Kidney (tissue), 14 donors: ENCODE data around the gene GDI1. TPM values are rescaled to one million over a fixed set of nuclear protein-coding genes. Genes with fewer than 3 reads are reported as not detected.

ENCODE experiments used
- DNase-seq, 5 donors: peaks; one replicate each; pipeline ENCODE4 v3.0.0-alpha.2; 2013 to 2020
- FAIRE-seq: peaks from 2 replicates; lab custom pipeline; 2012; peaks lifted over from hg19 to GRCh38; lab: Jason Lieb, UNC
- H3K27ac ChIP-seq, 2 donors: one replicate each; pipeline ENCODE4 v1.7.0; 2013; ENCODE audit warnings: low read depth in 2 of 2, low read length in 2 of 2, inconsistent platforms in 1 of 2
- H3K27me3 ChIP-seq: one replicate; pipeline ENCODE4 v1.7.1; 2013; ENCODE audit warnings: low read length, inconsistent platforms; ENCODE audit not compliant: control insufficient read depth, insufficient read depth
- H3K36me3 ChIP-seq, 3 donors: one replicate each; pipeline versions ENCODE4 v1.7.0 to v1.7.1; 2013; ENCODE audit warnings: low read length in 3 of 3, control low read depth in 1 of 3, inconsistent platforms in 1 of 3; ENCODE audit not compliant: insufficient read depth in 3 of 3, control insufficient read depth in 2 of 3
- H3K4me1 ChIP-seq, 3 donors: one replicate each; pipeline versions ENCODE4 v1.7.0 to v1.7.1; 2013; ENCODE audit warnings: low read length in 3 of 3, inconsistent platforms in 1 of 3, low read depth in 1 of 3; ENCODE audit not compliant: control insufficient read depth in 2 of 3, insufficient read depth in 2 of 3
- H3K4me3 ChIP-seq, 3 donors: one replicate each; pipeline versions ENCODE4 v1.7.0 to v1.8.1; 2013; ENCODE audit warnings: low read length in 3 of 3, control low read depth in 1 of 3, inconsistent platforms in 1 of 3
- H3K9ac ChIP-seq, 3 donors: one replicate each; pipeline versions ENCODE4 v1.7.0 to v1.7.1; 2013; ENCODE audit warnings: low read length in 3 of 3, control low read depth in 1 of 3, inconsistent platforms in 1 of 3
- H3K9me3 ChIP-seq, 3 donors: one replicate each; pipeline versions ENCODE4 v1.7.0 to v1.7.1; 2013; ENCODE audit warnings: low read length in 3 of 3, control low read depth in 1 of 3, inconsistent platforms in 1 of 3; ENCODE audit not compliant: control insufficient read depth in 2 of 3, insufficient read depth in 1 of 3
- intact Hi-C: fragments of 100-400 bp; cut with DNase I; formaldehyde crosslinking; loops from one replicate; pipeline ENCODE4 v1.11.1; 2022
- polyA plus RNA-seq: library from polyadenylated mRNA; stranded (reverse); fragments of 350-450 nt; fragmentation: Illumina TruSeq; extraction: RNeasy Lipid Tissue Mini Kit (QIAGEN cat#74804); gene quantifications from one replicate; pipeline ENCODE4 v1.2.3, GENCODE V29; 2014; ENCODE audit warnings: low read depth, low replicate concordance; ENCODE audit not compliant: insufficient read depth
- total RNA-seq: library from RNA; stranded (reverse); fragmentation: NEBNext Ultra II Directional; extraction: Animal tissue kit (Norgen Biotek cat#: 25700); gene quantifications from one replicate; pipeline ENCODE4 v1.2.1, GENCODE V29; 2021
- TF ChIP-seq, protein P1 (sequence below): IDR thresholded peaks from 3 replicates; pipeline ENCODE4 v1.5.1; 2012; ENCODE audit warnings: mild to moderate bottlenecking, moderate library complexity, borderline replicate concordance; ENCODE audit not compliant: insufficient read depth; ENCODE audit errors: extremely low read depth
- donor health status: control.
- donor health status: control.
- donor health status: control.
- donor health status: control.
- donor health status: control.
- donor health status: DM: yes; HTN: yes; CAD: no.
- donor health status: Normal renal cell carcinoma (clear cell type).

GDI1 gene
- total and polyA plus RNA-seq, 2 donors from 2014 or later, result 92.5 to 116 TPM

DNA sequence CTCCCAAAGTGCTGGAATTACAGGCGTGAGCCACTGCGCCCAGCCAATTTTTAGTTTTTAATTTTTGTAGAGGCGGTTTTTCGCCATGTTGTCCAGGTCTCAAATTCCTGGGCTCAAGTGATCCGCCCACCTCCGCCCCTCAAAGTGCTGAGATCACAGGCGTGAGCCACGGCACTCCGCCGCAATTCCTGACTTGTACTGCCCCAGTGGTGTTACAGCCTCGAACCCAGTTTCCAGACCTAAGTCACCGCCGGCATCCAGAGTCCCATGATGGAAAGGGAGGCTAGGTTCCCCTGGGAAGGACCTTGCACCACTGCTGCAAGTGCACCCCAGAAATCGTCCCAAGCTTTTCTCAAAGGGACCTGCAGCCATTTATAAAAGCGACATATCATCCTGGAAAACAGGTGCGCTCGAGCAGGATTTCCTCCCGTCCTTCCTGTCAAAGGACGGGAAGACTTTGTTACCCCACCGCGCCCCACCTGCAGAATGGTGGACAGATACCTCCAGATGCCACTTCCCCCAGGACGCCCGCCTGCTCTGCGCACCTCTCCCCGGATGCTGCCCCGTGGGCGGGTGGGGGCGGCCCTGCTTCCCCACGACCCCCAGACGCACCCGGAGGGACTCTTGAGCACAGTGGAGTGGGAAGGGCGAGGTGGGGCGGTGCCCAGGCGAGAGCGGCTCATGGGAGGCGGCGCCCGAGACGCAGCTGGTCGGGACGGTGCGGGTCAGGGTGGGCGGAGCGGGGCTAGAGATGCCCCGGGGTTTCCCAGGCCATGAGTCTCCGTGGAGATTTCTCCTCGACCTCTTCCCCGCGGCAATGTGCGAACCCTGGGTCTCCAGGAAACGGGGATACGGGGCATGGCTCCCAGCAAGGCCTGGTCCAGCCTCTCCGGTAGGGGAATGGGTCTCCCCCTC, 39.7 kb upstream of the GDI1 start:
- Histone ChIP-seq H3K27me3 (no peaks in the 10 kb centered on the region), H3K9ac (peak overlapping the region in 2 of 3 donors; percentile 43 to 69), H3K27ac (peak overlapping the region; percentile 96 to 98), H3K9me3 (no peaks in the 10 kb centered on the region), H3K4me3 (peak overlapping the region; percentile 24 to 90 (median 72)), H3K4me1 (peaks cover 0 to 21% (median 7%) of the 10 kb centered on the region in 3 donors), H3K36me3 (peaks cover 2 to 15% (median 8%) of the 10 kb centered on the region in 3 donors)
- TF ChIP-seq, protein P1, sequence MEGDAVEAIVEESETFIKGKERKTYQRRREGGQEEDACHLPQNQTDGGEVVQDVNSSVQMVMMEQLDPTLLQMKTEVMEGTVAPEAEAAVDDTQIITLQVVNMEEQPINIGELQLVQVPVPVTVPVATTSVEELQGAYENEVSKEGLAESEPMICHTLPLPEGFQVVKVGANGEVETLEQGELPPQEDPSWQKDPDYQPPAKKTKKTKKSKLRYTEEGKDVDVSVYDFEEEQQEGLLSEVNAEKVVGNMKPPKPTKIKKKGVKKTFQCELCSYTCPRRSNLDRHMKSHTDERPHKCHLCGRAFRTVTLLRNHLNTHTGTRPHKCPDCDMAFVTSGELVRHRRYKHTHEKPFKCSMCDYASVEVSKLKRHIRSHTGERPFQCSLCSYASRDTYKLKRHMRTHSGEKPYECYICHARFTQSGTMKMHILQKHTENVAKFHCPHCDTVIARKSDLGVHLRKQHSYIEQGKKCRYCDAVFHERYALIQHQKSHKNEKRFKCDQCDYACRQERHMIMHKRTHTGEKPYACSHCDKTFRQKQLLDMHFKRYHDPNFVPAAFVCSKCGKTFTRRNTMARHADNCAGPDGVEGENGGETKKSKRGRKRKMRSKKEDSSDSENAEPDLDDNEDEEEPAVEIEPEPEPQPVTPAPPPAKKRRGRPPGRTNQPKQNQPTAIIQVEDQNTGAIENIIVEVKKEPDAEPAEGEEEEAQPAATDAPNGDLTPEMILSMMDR, result no peak
- DNase-seq (peak; percentile 76 to 94 (median 86)), FAIRE-seq (no peak)
- intact Hi-C loops, result no loop called here

DNA sequence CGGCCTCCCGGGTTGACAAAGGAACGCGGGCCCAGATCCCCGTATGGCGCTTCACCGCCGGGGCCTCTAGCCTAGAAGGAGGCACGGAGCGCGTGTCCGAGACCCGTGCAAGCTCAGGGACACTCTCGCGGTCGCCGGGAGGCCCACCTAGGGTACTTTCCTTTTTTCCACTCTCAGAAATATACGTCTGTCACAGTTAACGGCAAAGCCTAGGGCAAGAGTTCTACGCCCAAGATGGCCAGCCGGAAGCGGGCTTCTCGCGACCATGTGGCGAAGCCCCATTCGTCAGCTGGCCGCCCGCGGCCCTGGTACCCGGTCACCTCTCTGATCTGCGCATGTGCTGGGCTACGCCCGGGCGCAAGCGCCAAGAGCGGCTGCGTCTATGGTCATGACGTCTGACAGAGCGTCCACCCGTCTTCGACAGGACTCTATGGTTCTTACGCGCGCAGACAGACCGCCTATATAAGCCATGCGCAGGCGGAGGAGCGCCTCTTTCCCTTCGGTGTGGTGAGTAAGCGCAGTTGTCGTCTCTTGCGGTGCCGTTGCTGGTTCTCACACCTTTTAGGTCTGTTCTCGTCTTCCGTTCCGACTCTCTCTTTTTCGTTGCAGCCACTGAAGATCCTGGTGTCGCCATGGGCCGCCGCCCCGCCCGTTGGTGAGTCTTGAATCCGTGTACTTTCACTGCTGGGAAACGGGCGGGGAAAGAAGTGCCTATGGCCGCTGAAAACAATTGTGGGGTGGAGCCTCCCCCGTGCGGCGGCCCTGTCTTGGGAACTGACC, 38.9 kb upstream of the GDI1 start, which contains the start of gene RPL10:
Gene RPL10, plus strand, starts transcription at position 490 of the 780 bp plus-strand sequence. Its CDS starts 143 bp downstream, at position 633.
- Histone ChIP-seq H3K27ac (peak within 1 kb of the TSS; percentile 96 to 98), H3K9ac (peak within 1 kb of the TSS; percentile 95 to 99 (median 95)), H3K4me3 (peak within 1 kb of the TSS; percentile 90 to 93 (median 92)), H3K4me1 (peaks cover 0 to 21% (median 7%) of the 10 kb centered on the region in 3 donors), H3K9me3 (no peaks in the 10 kb centered on the region), H3K27me3 (no peaks in the 10 kb centered on the region), H3K36me3 (peaks cover 2 to 15% (median 8%) of the 10 kb centered on the region in 3 donors)
- TF ChIP-seq, protein P1, result no peak
- intact Hi-C loops, result no loop called here
- FAIRE-seq, result peak; percentile 66
- peak; percentile 96 to 98 (median 97) for DNase-seq

DNA sequence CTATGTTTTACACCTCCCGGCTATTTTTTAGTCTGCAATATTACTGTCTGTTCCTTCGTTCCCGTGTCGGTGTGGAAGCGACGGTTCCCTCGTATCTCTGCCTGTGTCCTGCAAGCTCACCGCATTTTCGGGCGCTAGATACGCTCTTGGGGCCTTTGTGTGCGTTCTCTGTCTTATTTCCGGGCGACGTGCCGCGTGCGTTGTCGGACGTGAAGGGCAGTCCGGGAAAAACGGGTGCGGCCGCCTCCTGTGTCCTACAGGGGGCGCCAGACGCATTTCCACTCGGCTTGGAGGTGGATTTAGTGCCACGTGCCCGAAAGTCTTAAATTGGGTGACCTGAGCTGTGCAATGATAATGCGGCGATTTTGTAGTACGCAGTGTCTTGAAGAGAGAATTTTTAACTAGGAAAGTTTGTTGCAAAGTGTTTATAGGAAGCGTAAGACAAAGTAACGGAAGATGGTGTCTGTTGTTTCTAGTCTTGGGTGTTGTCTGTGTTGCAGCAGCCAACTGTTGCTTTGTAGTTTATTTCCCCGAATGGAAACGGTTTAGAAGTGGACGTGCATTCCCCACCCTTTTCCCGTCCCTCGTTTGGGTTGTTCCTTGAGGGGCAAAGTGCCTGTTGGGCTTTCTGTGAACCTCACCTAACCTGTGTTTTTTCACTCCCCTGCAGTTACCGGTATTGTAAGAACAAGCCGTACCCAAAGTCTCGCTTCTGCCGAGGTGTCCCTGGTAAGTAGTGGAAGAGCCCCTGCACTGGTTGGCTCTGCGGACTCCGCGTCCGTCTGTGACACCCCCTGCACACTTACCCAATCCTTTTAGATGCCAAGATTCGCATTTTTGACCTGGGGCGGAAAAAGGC, 38.1 kb upstream of the GDI1 start:
- DNase-seq, result peak; percentile 88 to 95 (median 91)

More for the DNA sequence above, 38.1 kb upstream of the GDI1 start:
- H3K9ac ChIP-seq, result peak overlapping the region; percentile 95 to 99 (median 95)
- no peaks in the 10 kb centered on the region for H3K9me3 ChIP-seq
- TF ChIP-seq, protein P1, result peak; percentile 65
- peak overlapping the region; percentile 96 to 98 for H3K27ac ChIP-seq
- intact Hi-C loops, result no loop called here
- peaks cover 0 to 21% (median 7%) of the 10 kb centered on the region in 3 donors for H3K4me1 ChIP-seq
- H3K4me3 ChIP-seq, result peak overlapping the region; percentile 90 to 93 (median 92)
- peaks cover 2 to 15% (median 8%) of the 10 kb centered on the region in 3 donors for H3K36me3 ChIP-seq
- no peaks in the 10 kb centered on the region for H3K27me3 ChIP-seq
- no peak for FAIRE-seq
